HepG2 (cell line): ENCODE results near the gene TTC16. TPM values are rescaled to one million over a fixed set of nuclear protein-coding genes. Genes with fewer than 3 reads are reported as not detected.
A peak's percentile ranks its signal among the peaks of the same experiment; 100 is the strongest.

Source experiments
- EED ChIP-seq: sonication (generic); formaldehyde crosslinking; IDR thresholded peaks from 2 replicates; pipeline ENCODE4 v1.5.0; 2020; ENCODE audit warnings: mild to moderate bottlenecking, missing genetic modification reagents
- ELF3 ChIP-seq: IDR thresholded peaks from 2 replicates; pipeline ENCODE4 v1.6.1; 2016; ENCODE audit warnings: missing genetic modification reagents, missing compliant biosample characterization
- HCFC1 ChIP-seq: fragments of 150-350 bp; IDR thresholded peaks from 2 replicates; pipeline ENCODE4 v1.6.1; 2014; ENCODE audit warnings: low read depth, low read length
- HDAC2 ChIP-seq: sonication (generic); formaldehyde crosslinking; IDR thresholded peaks from 2 replicates; pipeline ENCODE4 v1.4.0; 2020; ENCODE audit warnings: missing genetic modification reagents
- SNAI1 ChIP-seq: sonication (generic); formaldehyde crosslinking; IDR thresholded peaks from 2 replicates; pipeline ENCODE4 v1.5.0; 2020; ENCODE audit warnings: mild to moderate bottlenecking, missing genetic modification reagents, borderline replicate concordance
- SOX6 ChIP-seq, 2 experiments: fragments of 450-650 bp in 1 of 2; sonication (generic) in 1 of 2; formaldehyde crosslinking in 1 of 2; IDR thresholded peaks; 2 replicates each; pipeline versions ENCODE4 v1.4.0 to v1.6.1; 2017 to 2020; ENCODE audit warnings: antibody characterized with exemption in 1 of 2, mild to moderate bottlenecking in 1 of 2, missing genetic modification reagents in 1 of 2
- SRSF1 ChIP-seq: fragments of 200-400 bp; formaldehyde crosslinking; optimal IDR thresholded peaks from 2 replicates; pipeline ENCODE3; 2017; ENCODE audit warnings: mild to moderate bottlenecking, low read depth, low read length, moderate library complexity
- YEATS2 ChIP-seq: sonication (generic); formaldehyde crosslinking; IDR thresholded peaks from 2 replicates; pipeline ENCODE4 v1.4.0; 2020; ENCODE audit warnings: missing genetic modification reagents, borderline replicate concordance
- YEATS4 ChIP-seq: sonication (generic); formaldehyde crosslinking; IDR thresholded peaks from 2 replicates; pipeline ENCODE4 v1.4.0; 2020; ENCODE audit warnings: missing genetic modification reagents, borderline replicate concordance
- ZBTB7B ChIP-seq: sonication (generic); formaldehyde crosslinking; IDR thresholded peaks from 2 replicates; pipeline ENCODE4 v1.4.0; 2020; ENCODE audit warnings: missing genetic modification reagents
- ZNF282 ChIP-seq: fragments of 450-650 bp; IDR thresholded peaks from 2 replicates; pipeline ENCODE4 v1.6.1; 2018; ENCODE audit not compliant: partially characterized antibody
- ZNF451 ChIP-seq: sonication (generic); formaldehyde crosslinking; IDR thresholded peaks from 2 replicates; pipeline ENCODE4 v1.5.0; 2020; ENCODE audit warnings: mild to moderate bottlenecking, missing genetic modification reagents
- ZNF780A ChIP-seq: sonication (generic); formaldehyde crosslinking; IDR thresholded peaks from 2 replicates; pipeline ENCODE4 v1.8.0; 2022; ENCODE audit warnings: mild to moderate bottlenecking, missing genetic modification reagents, moderate library complexity
- ZNF891 ChIP-seq: sonication (generic); formaldehyde crosslinking; IDR thresholded peaks from 2 replicates; pipeline ENCODE4 v1.5.0; 2020; ENCODE audit warnings: mild to moderate bottlenecking, missing genetic modification reagents
- ZSCAN9 ChIP-seq: IDR thresholded peaks from 2 replicates; pipeline ENCODE4 v1.6.1; 2016; ENCODE audit warnings: borderline replicate concordance
- polyA plus RNA-seq, 8 experiments: library from polyadenylated mRNA; depleted of rRNA in 3 of 8; stranded (reverse) in 7 of 8; unstranded in 1 of 8; fragments of >200 nt; fragmentation: Illumina TruSeq in 4 of 8; extraction: Trizol in 4 of 8; gene quantifications; 2 replicates each; pipeline versions ENCODE4 v1.2.1 to v1.2.3, GENCODE V29; 2011 to 2016; ENCODE audit warnings: low read depth in 4 of 8, missing spikeins in 1 of 8, mixed read lengths in 1 of 8; ENCODE audit not compliant: insufficient read depth in 1 of 8
- total RNA-seq, 5 experiments: library from RNA; depleted of rRNA; stranded (reverse); fragments of >200 nt; fragmentation: Illumina TruSeq; extraction: Trizol; gene quantifications; 2 replicates each; pipeline ENCODE4 v1.2.3, GENCODE V29; 2016; ENCODE audit warnings: low read depth in 1 of 5
- TF ChIP-seq, protein P1 (sequence below): sonication (generic); formaldehyde crosslinking; IDR thresholded peaks from 2 replicates; pipeline ENCODE4 v1.4.0; 2020; ENCODE audit warnings: mild to moderate bottlenecking, low read depth, missing genetic modification reagents
- TF ChIP-seq, protein P2 (sequence below): sonication (generic); formaldehyde crosslinking; conservative IDR thresholded peaks from 2 replicates; pipeline ENCODE4 v1.8.0; 2022; ENCODE audit warnings: low read depth, missing genetic modification reagents
- TF ChIP-seq, protein P3 (sequence below): sonication (generic); formaldehyde crosslinking; IDR thresholded peaks from 2 replicates; pipeline ENCODE4 v1.5.0; 2020; ENCODE audit warnings: mild to moderate bottlenecking, missing genetic modification reagents, borderline replicate concordance
- TF ChIP-seq, protein P4 (sequence below): sonication (generic); formaldehyde crosslinking; IDR thresholded peaks from 2 replicates; pipeline ENCODE4 v1.5.0; 2020; ENCODE audit warnings: missing genetic modification reagents
- TF ChIP-seq, protein P5 (sequence below): sonication (generic); formaldehyde crosslinking; IDR thresholded peaks from 2 replicates; pipeline ENCODE4 v1.8.0; 2022; ENCODE audit warnings: missing genetic modification reagents, mild to moderate bottlenecking, inconsistent platforms, borderline replicate concordance
- TF ChIP-seq, protein P6 (sequence below): sonication (generic); formaldehyde crosslinking; IDR thresholded peaks from 2 replicates; pipeline ENCODE4 v1.5.0; 2020; ENCODE audit warnings: mild to moderate bottlenecking, low read depth, missing genetic modification reagents, borderline replicate concordance

Gene TTC16
- total and polyA plus RNA-seq, 2 of the 13 experiments (the other 11 are each of a cell fraction or from before 2014, with no cell fraction given): not detected

DNA sequence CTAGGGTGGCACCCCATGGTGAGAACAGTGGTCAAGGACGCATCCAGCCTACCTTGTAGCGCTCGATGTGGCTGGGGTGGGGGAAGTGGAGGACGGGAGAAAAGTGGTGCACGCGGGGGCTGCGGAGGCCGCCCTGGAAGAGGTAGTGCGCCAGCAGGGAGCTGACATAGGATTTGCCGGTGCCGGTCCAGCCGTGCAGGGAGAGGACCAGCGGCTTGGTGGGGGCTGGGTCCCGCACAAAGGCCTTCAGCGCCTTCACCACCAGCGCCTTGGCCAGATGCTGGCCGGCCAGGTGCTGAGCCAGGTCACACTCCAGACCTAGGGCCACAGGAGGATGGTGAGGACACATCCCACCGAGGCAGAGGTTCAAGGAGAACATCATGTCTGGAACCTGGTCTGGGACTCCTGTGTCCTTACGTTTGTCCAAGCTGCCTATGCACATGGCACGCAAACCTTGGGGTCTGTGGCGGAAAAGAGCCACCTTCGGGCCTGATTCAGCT lies 18.4 kb downstream of the TTC16 start (continued):
- TF ChIP-seq EED (CRISPR knock-in tag) (no peak), ZBTB7B (CRISPR knock-in tag) (no peak), HCFC1 (peak; percentile 22; the same call in 1 of the 2 replicates), ZNF780A (CRISPR knock-in tag) (no peak), ZNF451 (CRISPR knock-in tag) (0 out of 2 replicates have a peak, but pooled peaks have one; percentile 4), YEATS2 (CRISPR knock-in tag) (no peak), ZNF282 (no peak), ZSCAN9 (CRISPR knock-in tag) (no peak), SOX6 (IDR thresholded peaks at IDR 0.05) (no peak), SOX6 (CRISPR knock-in tag; IDR thresholded peaks at IDR 0.05) (no peak), SRSF1 (no peak), ZNF891 (CRISPR knock-in tag) (peak; percentile 77; the same call in 1 of the 2 replicates), HDAC2 (no peak), YEATS4 (CRISPR knock-in tag) (no peak), ELF3 (CRISPR knock-in tag) (no peak), SNAI1 (no peak)
- TF ChIP-seq, protein P1, sequence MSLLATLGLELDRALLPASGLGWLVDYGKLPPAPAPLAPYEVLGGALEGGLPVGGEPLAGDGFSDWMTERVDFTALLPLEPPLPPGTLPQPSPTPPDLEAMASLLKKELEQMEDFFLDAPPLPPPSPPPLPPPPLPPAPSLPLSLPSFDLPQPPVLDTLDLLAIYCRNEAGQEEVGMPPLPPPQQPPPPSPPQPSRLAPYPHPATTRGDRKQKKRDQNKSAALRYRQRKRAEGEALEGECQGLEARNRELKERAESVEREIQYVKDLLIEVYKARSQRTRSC: no peak
- TF ChIP-seq, protein P2, sequence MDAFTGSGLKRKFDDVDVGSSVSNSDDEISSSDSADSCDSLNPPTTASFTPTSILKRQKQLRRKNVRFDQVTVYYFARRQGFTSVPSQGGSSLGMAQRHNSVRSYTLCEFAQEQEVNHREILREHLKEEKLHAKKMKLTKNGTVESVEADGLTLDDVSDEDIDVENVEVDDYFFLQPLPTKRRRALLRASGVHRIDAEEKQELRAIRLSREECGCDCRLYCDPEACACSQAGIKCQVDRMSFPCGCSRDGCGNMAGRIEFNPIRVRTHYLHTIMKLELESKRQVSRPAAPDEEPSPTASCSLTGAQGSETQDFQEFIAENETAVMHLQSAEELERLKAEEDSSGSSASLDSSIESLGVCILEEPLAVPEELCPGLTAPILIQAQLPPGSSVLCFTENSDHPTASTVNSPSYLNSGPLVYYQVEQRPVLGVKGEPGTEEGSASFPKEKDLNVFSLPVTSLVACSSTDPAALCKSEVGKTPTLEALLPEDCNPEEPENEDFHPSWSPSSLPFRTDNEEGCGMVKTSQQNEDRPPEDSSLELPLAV (CRISPR knock-in tag): no peak
- TF ChIP-seq, protein P3, sequence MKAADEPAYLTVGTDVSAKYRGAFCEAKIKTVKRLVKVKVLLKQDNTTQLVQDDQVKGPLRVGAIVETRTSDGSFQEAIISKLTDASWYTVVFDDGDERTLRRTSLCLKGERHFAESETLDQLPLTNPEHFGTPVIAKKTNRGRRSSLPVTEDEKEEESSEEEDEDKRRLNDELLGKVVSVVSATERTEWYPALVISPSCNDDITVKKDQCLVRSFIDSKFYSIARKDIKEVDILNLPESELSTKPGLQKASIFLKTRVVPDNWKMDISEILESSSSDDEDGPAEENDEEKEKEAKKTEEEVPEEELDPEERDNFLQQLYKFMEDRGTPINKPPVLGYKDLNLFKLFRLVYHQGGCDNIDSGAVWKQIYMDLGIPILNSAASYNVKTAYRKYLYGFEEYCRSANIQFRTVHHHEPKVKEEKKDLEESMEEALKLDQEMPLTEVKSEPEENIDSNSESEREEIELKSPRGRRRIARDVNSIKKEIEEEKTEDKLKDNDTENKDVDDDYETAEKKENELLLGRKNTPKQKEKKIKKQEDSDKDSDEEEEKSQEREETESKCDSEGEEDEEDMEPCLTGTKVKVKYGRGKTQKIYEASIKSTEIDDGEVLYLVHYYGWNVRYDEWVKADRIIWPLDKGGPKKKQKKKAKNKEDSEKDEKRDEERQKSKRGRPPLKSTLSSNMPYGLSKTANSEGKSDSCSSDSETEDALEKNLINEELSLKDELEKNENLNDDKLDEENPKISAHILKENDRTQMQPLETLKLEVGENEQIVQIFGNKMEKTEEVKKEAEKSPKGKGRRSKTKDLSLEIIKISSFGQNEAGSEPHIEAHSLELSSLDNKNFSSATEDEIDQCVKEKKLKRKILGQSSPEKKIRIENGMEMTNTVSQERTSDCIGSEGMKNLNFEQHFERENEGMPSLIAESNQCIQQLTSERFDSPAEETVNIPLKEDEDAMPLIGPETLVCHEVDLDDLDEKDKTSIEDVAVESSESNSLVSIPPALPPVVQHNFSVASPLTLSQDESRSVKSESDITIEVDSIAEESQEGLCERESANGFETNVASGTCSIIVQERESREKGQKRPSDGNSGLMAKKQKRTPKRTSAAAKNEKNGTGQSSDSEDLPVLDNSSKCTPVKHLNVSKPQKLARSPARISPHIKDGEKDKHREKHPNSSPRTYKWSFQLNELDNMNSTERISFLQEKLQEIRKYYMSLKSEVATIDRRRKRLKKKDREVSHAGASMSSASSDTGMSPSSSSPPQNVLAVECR (CRISPR knock-in tag): no peak
- TF ChIP-seq, protein P4, sequence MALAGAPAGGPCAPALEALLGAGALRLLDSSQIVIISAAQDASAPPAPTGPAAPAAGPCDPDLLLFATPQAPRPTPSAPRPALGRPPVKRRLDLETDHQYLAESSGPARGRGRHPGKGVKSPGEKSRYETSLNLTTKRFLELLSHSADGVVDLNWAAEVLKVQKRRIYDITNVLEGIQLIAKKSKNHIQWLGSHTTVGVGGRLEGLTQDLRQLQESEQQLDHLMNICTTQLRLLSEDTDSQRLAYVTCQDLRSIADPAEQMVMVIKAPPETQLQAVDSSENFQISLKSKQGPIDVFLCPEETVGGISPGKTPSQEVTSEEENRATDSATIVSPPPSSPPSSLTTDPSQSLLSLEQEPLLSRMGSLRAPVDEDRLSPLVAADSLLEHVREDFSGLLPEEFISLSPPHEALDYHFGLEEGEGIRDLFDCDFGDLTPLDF (CRISPR knock-in tag): no peak
- TF ChIP-seq, protein P5, sequence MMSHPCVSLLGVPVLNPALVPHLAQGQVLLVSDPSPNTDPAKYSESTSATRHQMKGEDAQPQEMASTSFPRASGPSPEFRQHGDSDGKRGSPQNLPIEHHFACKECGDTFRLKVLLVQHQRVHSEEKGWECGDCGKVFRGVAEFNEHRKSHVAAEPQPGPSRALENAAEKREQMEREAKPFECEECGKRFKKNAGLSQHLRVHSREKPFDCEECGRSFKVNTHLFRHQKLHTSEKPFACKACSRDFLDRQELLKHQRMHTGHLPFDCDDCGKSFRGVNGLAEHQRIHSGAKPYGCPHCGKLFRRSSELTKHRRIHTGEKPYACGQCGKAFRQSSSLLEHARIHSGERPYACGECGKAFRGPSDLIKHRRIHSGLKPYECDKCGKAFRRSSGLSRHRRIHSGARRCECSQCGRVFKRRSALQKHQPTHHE: no peak
- TF ChIP-seq, protein P6, sequence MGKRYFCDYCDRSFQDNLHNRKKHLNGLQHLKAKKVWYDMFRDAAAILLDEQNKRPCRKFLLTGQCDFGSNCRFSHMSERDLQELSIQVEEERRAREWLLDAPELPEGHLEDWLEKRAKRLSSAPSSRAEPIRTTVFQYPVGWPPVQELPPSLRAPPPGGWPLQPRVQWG (CRISPR knock-in tag): no peak
